IPS-20b (cell line): ENCODE measurements around the gene CDHR4.

ENCODE experiments used
- H3K27ac ChIP-seq: one replicate; pipeline ENCODE4 v1.5.1; 2013; ENCODE audit warnings: low read length
- H3K27me3 ChIP-seq: 2 replicates; pipeline ENCODE4 v1.6.1; 2013; ENCODE audit warnings: mild to moderate bottlenecking, low read length, inconsistent platforms; ENCODE audit not compliant: insufficient read depth
- H3K36me3 ChIP-seq: 2 replicates; pipeline ENCODE4 v1.6.1; 2013; ENCODE audit warnings: low read depth, mild to moderate bottlenecking, inconsistent platforms, low read length, moderate library complexity; ENCODE audit not compliant: insufficient read depth
- H3K4me1 ChIP-seq: 2 replicates; pipeline ENCODE4 v1.6.1; 2013; ENCODE audit warnings: mild to moderate bottlenecking, control low read depth, inconsistent platforms, low read length, moderate library complexity; ENCODE audit not compliant: insufficient read depth
- H3K4me3 ChIP-seq: 2 replicates; pipeline ENCODE4 v1.5.1; 2013; ENCODE audit warnings: mild to moderate bottlenecking, low read length, inconsistent platforms
- H3K9ac ChIP-seq: 2 replicates; pipeline ENCODE4 v1.6.1; 2013; ENCODE audit warnings: low read depth, mild to moderate bottlenecking, inconsistent platforms, low read length, moderate library complexity
- H3K9me3 ChIP-seq: 2 replicates; pipeline ENCODE4 v1.6.1; 2013; ENCODE audit warnings: mild to moderate bottlenecking, low read depth, low read length, inconsistent platforms; ENCODE audit not compliant: insufficient read depth

CDHR4 gene

DNA sequence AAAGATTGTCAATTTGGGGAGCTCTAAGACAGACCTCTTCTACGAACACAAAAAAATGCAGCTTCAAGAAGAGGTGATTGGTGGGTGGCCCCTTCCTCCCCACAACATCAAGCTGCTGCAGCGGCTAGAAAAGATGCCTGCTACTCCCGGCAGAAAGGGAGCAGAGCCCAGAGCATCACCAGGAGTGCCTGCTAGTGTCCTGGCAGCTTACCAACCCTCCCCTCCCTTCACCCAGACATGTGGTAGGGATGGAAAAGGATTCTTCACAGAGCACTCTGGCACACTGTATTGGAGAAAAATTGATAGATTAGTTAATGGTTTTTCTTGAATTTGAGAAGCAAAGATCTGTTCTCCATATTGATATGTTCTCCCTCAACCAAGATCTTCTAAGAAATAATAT lies 24.1 kb downstream of the CDHR4 start:
- no peak overlapping the region for H3K27ac ChIP-seq

DNA sequence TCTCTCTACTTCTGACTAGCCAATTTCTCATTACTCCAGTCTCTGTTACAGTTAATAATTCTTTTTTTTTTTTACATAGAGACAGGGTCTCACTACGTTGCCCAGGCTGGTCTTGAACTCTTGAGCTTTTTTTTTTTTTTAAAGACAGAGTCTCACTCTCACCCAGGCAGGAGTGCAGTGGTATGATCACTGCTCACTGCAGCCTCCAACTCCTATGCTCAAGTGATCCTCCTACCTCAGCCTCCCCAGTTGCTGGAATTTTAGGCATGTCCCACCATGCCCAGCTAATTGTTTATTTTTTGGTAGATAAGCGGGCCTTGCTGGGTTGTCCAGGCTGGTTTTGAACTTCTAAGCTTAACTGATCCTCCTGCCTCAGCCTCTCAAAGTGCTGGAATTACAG lies 27.0 kb downstream of the CDHR4 start:
- no peak overlapping the region for H3K9ac ChIP-seq
- no peak overlapping the region for H3K27ac ChIP-seq
- H3K4me1 ChIP-seq, result no peaks in the 10 kb centered on the region
- no peak overlapping the region for H3K4me3 ChIP-seq
- no peaks in the 10 kb centered on the region for H3K9me3 ChIP-seq
- peaks cover 15% of the 10 kb centered on the region; the same call in 1 of the 2 replicates for H3K36me3 ChIP-seq
- H3K27me3 ChIP-seq, result no peaks in the 10 kb centered on the region

More for the DNA sequence above, 24.1 kb downstream of the CDHR4 start:
- no peaks in the 10 kb centered on the region for H3K27me3 ChIP-seq
- H3K4me1 ChIP-seq, result no peaks in the 10 kb centered on the region
- no peak overlapping the region for H3K9ac ChIP-seq
- H3K4me3 ChIP-seq, result no peak overlapping the region
- H3K9me3 ChIP-seq, result no peaks in the 10 kb centered on the region
- peaks cover 27% of the 10 kb centered on the region; the same call in 1 of the 2 replicates for H3K36me3 ChIP-seq

DNA sequence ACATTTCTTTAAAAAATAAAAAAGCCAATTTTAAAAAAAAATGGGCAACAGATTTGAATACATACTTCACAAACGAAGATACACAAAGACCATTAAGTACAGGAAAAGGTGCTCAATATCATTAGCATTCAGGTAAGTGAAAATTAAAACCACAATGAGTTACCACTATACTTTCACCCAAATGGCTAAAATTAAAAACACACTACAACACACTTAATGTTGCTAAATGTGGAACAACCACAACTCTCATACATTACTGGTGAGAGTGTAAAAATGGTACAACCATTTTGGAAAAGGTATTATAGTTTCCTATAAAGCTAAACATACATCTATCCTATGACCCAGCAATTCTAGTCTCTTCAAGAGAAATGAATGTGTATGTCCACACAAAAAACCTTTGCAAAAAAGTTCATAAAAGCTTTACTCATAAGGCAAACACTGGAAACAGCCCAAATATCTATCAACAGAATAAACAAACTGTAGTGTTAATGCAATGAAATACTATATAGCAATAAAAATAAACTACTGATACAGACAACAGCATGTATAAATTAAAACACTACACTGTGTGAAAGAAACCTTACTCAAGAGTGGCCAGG lies 28.2 kb downstream of the CDHR4 start:
- no peak overlapping the region for H3K4me3 ChIP-seq
- H3K9ac ChIP-seq, result no peak overlapping the region

DNA sequence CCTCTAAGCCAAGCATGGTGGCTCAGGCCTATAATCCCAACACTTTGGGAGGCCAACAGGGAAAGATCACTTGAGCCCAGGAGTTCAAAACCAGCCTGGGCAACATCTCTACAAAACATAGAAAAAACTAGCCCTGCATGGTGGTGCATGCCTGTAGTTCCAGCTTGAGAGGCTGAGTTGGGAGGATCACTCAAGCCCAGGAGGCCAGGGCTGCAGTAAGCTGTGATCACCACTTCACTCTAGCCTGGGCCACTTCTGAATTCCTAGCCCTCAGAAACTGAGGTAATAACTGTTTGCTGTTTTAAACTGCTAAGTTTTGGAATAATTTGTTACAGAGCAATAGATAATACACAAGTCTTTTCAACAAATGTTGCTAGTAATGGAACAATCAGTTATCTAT lies 29.7 kb downstream of the CDHR4 start:
- no peak overlapping the region for H3K4me3 ChIP-seq
- H3K36me3 ChIP-seq, result no peaks in the 10 kb centered on the region
- H3K9me3 ChIP-seq, result no peaks in the 10 kb centered on the region
- H3K9ac ChIP-seq, result no peak overlapping the region
- no peak overlapping the region for H3K27ac ChIP-seq
- H3K27me3 ChIP-seq, result no peaks in the 10 kb centered on the region
- H3K4me1 ChIP-seq, result no peaks in the 10 kb centered on the region

More for the DNA sequence above, 28.2 kb downstream of the CDHR4 start:
- no peaks in the 10 kb centered on the region for H3K27me3 ChIP-seq
- H3K36me3 ChIP-seq, result peaks cover 10% of the 10 kb centered on the region; the same call in 1 of the 2 replicates
- no peaks in the 10 kb centered on the region for H3K9me3 ChIP-seq
- H3K4me1 ChIP-seq, result no peaks in the 10 kb centered on the region
- no peak overlapping the region for H3K27ac ChIP-seq

DNA sequence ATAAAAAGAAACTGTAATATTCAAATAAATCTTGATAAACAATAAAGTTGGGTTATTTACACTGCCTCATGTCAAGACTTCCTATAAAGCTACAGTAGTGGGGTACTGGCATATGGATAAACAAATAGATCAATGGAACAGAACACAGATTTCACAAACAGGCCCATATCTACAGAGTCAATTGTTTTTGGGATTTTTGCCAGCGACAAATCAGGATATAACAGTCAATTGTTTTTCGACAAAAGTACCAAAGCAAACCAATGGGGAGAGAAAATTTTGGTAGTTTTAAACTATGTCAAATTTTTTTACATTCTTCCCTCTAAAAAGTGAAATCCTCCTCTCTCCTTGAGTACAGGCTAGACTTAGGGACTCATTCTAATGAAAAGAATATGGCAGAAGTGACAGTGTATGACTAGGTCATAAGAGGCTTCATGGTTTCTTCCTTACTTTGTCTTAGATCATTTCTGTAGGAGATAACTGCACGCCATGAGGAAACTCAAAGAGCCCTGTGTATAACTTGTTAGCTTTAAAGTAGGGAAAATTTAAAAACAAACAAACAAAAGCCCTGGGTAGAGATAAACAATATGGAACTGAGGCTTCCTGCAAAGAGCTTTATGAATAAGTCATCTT lies 30.3 kb downstream of the CDHR4 start:
- Histone ChIP-seq H3K27ac (no peak overlapping the region), H3K9ac (no peak overlapping the region), H3K9me3 (no peaks in the 10 kb centered on the region), H3K4me3 (no peak overlapping the region), H3K27me3 (no peaks in the 10 kb centered on the region), H3K4me1 (no peaks in the 10 kb centered on the region), H3K36me3 (no peaks in the 10 kb centered on the region)

DNA sequence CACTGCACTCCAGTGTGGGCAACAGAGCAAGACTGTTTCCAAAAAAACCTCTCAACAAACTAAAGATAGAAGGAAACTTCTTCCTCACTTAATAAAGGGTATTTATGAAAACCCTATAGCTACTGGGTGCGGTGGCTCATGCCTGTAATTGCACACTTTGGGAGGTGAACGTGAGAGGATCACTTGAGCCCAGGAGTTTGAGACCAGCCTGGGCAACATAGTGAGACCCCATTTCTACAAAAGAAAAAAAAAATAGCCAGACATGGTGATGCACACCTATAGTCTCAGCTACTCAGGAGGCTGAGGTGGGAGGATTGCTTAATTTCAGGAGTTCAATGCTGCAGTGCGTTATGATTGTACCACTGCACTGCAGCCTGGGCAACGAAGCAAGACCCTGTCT lies 35.7 kb downstream of the CDHR4 start:
- H3K27me3 ChIP-seq, result no peaks in the 10 kb centered on the region
- no peak overlapping the region for H3K27ac ChIP-seq
- no peaks in the 10 kb centered on the region for H3K36me3 ChIP-seq
- no peaks in the 10 kb centered on the region for H3K9me3 ChIP-seq
- no peak overlapping the region for H3K4me3 ChIP-seq
- H3K4me1 ChIP-seq, result no peaks in the 10 kb centered on the region
- H3K9ac ChIP-seq, result no peak overlapping the region

DNA sequence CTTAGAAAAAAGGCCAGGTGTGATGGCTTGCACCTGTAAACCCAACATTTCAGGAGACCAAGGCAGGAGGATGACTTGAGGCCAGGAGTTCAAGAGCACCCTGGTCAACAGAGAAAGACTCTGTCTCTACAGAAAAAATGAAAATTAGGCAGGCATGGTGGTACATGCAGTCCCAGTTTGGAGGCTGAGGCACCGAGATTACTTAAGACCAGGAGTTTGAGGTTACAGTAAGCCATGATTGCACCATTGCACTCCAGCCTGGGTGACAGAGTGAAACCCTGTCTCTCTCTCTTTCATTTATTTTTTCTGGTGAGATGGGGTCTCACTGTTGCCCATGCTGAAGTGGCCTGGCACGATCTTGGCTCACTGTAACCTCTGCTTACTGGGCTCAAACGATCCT lies 38.0 kb downstream of the CDHR4 start:
- H3K9ac ChIP-seq, result no peak overlapping the region
- H3K36me3 ChIP-seq, result no peaks in the 10 kb centered on the region
- H3K27ac ChIP-seq, result no peak overlapping the region
- no peaks in the 10 kb centered on the region for H3K9me3 ChIP-seq
- H3K27me3 ChIP-seq, result no peaks in the 10 kb centered on the region
- H3K4me1 ChIP-seq, result no peaks in the 10 kb centered on the region
- no peak overlapping the region for H3K4me3 ChIP-seq

DNA sequence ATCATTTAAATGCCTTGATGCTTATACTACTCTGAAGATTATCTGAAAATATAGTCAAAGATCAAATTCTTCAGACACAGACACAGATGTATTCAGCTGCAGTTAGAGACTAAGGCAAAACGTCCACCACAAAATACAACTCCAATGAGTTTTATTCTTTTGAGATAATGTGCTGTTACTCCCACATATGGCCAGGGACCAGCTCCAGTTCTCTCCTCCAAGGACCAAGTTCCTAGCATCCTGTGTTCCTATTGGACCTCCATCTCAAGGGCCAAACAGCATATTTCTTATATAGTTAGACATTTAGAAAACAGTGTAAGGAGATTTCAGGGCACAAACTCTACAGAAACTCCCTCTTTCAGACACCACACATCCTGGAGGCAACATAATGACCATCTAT lies 40.4 kb downstream of the CDHR4 start:
- no peak overlapping the region for H3K4me3 ChIP-seq
- H3K9me3 ChIP-seq, result no peaks in the 10 kb centered on the region
- H3K4me1 ChIP-seq, result no peaks in the 10 kb centered on the region
- H3K27me3 ChIP-seq, result no peaks in the 10 kb centered on the region
- no peak overlapping the region for H3K27ac ChIP-seq
- no peaks in the 10 kb centered on the region for H3K36me3 ChIP-seq
- no peak overlapping the region for H3K9ac ChIP-seq

DNA sequence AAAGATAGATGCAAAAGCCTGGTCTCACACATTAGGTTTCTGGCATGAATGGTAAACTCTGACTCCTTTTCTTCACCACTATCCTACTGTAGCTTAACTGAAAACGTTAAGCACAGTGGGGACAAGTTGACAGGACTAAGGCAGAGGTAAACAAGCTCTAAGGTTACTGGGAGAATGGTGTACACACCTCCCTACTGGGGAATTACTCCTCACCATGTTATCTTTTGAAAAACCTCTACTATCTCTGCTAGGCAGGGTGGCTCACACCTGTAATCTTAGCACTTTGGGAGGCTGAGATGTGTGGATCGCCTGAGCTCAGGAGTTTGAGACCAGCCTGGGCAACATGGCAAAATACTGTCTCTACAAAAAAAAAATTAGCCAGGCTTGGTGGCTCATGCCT lies 42.5 kb downstream of the CDHR4 start:
- H3K36me3 ChIP-seq, result no peaks in the 10 kb centered on the region
- H3K4me3 ChIP-seq, result no peak overlapping the region
- no peak overlapping the region for H3K9ac ChIP-seq
- H3K27ac ChIP-seq, result no peak overlapping the region
- H3K4me1 ChIP-seq, result no peaks in the 10 kb centered on the region
- H3K9me3 ChIP-seq, result no peaks in the 10 kb centered on the region
- no peaks in the 10 kb centered on the region for H3K27me3 ChIP-seq

DNA sequence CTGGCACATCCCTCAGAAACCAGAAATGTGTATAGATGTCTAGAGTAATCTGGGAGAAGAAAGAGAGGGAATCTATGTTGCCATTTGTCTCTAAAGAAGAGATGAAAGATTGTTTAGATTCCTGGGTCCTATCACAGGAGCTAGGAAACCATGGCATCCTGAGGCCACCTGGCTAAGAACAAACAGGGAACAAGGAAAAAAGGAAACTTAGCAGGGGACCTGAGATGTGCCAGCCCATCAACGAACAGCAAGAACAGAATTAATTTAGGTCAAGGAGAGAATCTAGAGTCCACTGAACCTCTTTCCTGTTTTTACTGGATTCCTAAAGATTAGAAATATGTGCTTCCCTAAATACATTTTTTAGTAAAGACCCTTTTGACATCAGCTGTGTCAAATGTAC lies 43.6 kb downstream of the CDHR4 start:
- no peak overlapping the region for H3K9ac ChIP-seq
- H3K27me3 ChIP-seq, result no peaks in the 10 kb centered on the region
- H3K36me3 ChIP-seq, result no peaks in the 10 kb centered on the region
- no peaks in the 10 kb centered on the region for H3K4me1 ChIP-seq
- H3K4me3 ChIP-seq, result no peak overlapping the region
- H3K27ac ChIP-seq, result no peak overlapping the region
- no peaks in the 10 kb centered on the region for H3K9me3 ChIP-seq

DNA sequence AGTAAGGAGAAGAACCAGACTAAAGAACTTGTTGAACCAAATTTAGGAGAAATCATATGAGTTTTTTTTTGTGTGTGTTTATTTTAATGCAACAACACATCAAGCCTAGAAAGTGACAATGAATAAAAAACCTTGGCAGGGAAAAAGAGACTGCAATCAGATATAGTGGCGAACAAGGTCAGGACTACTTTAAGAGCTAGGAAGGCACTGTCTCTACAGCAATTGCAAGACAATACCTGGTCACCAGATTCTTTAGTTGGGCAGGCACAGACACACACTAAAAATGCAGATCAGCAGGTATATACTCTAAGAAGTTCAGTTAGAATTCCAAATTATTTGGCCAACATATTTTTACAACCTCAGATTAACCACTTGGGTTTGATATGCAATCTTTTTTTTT lies 45.1 kb downstream of the CDHR4 start:
- Histone ChIP-seq H3K9me3 (no peaks in the 10 kb centered on the region), H3K9ac (no peak overlapping the region), H3K27me3 (no peaks in the 10 kb centered on the region), H3K27ac (no peak overlapping the region), H3K4me1 (no peaks in the 10 kb centered on the region), H3K36me3 (no peaks in the 10 kb centered on the region), H3K4me3 (no peak overlapping the region)

DNA sequence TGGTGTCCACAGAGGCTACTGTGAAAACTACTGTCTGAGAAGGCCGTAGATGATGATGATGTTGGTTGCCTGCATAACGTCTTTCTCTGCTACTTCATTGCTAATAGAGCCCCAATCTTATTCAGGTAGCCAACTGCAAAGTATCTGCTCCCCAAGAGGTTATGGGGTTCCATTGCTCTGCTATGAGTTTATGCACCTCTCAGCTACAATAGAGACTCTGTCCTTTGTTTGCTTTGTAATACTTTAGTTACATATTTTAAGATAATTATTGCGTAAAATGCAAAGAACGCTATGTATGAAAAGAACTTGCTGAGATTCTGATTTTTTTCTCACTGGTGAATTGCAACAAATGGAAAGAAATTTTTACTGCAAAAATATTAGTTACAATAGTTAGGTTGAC lies 48.2 kb downstream of the CDHR4 start:
- no peaks in the 10 kb centered on the region for H3K27me3 ChIP-seq
- H3K36me3 ChIP-seq, result peaks cover 17% of the 10 kb centered on the region
- no peak overlapping the region for H3K4me3 ChIP-seq
- no peak overlapping the region for H3K27ac ChIP-seq
- H3K9ac ChIP-seq, result no peak overlapping the region
- H3K9me3 ChIP-seq, result no peaks in the 10 kb centered on the region
- H3K4me1 ChIP-seq, result no peaks in the 10 kb centered on the region; the same call in 1 of the 2 replicates
